HFF-Myc (cell line): ENCODE data around the gene MYCBP2.
A peak's percentile ranks its signal among the peaks of the same experiment; 100 is the strongest.
"Not testable (repeated sequence)": the region's sequence is repeated elsewhere in the genome, so short reads cannot be mapped to it uniquely, and the experiment has no call there.

Experiments
- DNase-seq: peaks from one replicate; pipeline ENCODE4 v3.0.0-alpha.2; 2011; ENCODE audit warnings: low read depth; ENCODE audit errors: extremely low read depth
- H3K4me3 ChIP-seq: replicated peaks from 2 replicates; pipeline ENCODE4 v1.5.1; 2011; ENCODE audit warnings: low read depth, mild to moderate bottlenecking, control low read depth, low read length
- TF ChIP-seq, protein P1 (sequence below): IDR thresholded peaks from 2 replicates; pipeline ENCODE4 v1.5.1; 2012; ENCODE audit warnings: mild to moderate bottlenecking, low read depth, low read length, control low read depth; ENCODE audit errors: missing control alignments

MYCBP2 gene

GRCh38 chr13:77219401-77219800 lies 107.5 kb downstream of the MYCBP2 start:
- no peak overlapping the region for H3K4me3 ChIP-seq
- DNase-seq = no peak
- TF ChIP-seq, protein P1, sequence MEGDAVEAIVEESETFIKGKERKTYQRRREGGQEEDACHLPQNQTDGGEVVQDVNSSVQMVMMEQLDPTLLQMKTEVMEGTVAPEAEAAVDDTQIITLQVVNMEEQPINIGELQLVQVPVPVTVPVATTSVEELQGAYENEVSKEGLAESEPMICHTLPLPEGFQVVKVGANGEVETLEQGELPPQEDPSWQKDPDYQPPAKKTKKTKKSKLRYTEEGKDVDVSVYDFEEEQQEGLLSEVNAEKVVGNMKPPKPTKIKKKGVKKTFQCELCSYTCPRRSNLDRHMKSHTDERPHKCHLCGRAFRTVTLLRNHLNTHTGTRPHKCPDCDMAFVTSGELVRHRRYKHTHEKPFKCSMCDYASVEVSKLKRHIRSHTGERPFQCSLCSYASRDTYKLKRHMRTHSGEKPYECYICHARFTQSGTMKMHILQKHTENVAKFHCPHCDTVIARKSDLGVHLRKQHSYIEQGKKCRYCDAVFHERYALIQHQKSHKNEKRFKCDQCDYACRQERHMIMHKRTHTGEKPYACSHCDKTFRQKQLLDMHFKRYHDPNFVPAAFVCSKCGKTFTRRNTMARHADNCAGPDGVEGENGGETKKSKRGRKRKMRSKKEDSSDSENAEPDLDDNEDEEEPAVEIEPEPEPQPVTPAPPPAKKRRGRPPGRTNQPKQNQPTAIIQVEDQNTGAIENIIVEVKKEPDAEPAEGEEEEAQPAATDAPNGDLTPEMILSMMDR = no peak

- no peak for DNase-seq
- TF ChIP-seq, protein P1 = no peak
These were observed 108.6 kb downstream of the MYCBP2 start for GRCh38 chr13:77218274-77218673.

GRCh38 chr13:77215543-77215942 lies 111.4 kb downstream of the MYCBP2 start:
- no peak for DNase-seq
- TF ChIP-seq, protein P1 = no peak
- H3K4me3 ChIP-seq = no peak overlapping the region

More at GRCh38 chr13:77218274-77218673, 108.6 kb downstream of the MYCBP2 start:
- H3K4me3 ChIP-seq = no peak overlapping the region

DNA sequence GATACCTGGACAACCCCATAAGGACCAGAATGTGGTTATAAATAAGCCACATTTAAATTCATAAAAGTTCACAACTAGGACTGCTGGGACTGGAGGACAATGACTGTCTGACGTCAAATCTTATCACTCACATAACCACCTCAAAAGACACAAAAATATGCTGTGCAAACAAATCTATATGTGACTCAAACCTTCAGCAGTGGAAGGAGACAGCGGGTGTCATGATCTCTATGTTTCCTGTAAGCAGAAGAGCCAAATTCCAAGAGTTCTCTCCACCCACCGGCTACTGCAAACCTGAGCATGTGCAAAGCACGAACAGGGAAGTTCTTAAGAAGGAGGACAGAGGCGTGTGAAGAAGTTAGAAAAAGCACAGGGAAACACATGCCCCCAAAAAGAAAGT lies 113.2 kb downstream of the MYCBP2 start:
- no peak overlapping the region for H3K4me3 ChIP-seq
- TF ChIP-seq, protein P1 = no peak
- DNase-seq = no peak

DNA sequence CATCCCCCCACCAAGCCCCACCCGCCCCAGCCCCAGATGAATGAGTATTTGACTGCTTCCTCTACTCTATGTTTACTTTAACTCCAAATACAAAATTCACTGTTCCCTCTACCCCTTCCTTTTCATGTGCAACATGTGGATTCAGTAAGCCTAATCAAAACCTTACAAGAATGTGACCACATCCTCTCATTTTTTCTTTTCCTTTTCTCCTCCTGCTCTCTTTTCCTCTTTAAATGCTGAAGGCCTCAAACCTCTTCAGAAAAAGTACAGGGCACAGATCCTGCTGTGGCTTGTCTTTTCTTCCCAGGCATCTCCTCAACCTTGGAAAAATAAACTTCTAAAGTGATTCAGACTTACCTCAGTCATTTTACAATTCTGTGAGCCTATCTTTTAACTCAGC lies 119.0 kb downstream of the MYCBP2 start:
- no peak overlapping the region for H3K4me3 ChIP-seq
- DNase-seq = peak; percentile 94
- TF ChIP-seq, protein P1 = no peak

DNA sequence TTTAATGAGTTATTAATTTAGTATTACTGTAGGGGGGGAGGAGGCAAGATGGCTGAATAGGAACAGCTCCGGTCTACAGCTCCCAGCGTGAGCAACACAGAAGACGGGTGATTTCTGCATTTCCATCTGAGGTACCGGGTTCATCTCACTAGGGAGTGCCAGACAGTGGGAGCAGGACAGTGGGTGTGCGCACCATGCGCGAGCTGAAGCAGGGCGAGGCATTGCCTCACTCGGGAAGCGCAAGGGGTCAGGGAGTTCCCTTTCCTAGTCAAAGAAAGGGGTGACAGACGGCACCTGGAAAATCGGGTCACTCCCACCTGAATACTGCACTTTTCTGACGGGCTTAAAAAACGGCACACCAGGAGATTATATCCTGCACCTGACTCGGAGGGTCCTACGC lies 127.9 kb downstream of the MYCBP2 start:
- not testable (repeated sequence) for DNase-seq, H3K4me3 ChIP-seq

DNA sequence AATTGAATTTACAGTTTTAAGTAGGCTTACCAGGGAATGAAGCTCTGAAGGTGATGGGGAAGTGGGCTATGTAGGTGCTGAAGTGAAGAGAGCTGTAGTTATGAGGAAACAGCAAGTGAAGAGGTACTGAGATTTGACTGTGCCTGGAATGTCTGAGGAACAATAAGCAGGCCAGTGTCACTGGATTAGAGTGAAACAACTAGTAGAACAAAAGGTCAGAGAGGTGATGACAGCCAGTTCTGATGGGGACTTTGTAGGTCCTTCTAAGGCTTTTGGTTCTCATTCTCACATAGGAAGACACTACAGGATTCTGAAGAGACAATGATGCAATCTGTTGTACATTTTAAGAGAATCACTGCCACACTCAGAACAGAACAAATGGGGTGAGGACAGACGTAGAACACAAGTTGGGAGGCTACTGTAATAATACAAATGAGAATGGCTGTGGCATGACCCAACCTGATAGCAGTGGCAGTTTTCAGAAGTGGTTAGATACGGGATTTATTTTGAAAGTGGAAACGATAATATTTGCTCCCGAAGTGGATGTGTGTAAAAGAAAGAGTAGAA lies 130.8 kb downstream of the MYCBP2 start:
- TF ChIP-seq, protein P1 = no peak
- no peak overlapping the region for H3K4me3 ChIP-seq
- no peak for DNase-seq
